Lower lobe of right lung (tissue), 2 donors: Measurements from ENCODE around the gene MAP2. TPM values are rescaled to one million over a fixed set of nuclear protein-coding genes. Genes with fewer than 3 reads are reported as not detected.

Source experiments
- ATAC-seq, 2 donors: fragments of 200-7000 bp; cut with Tn5 transposase; one replicate each; pipeline ENCODE4 v1.9.1; 2020 to 2022; ENCODE audit warnings: mild to moderate bottlenecking in 2 of 2, moderate library complexity in 2 of 2
- DNase-seq: peaks from one replicate; pipeline ENCODE4 v3.0.0-alpha.2; 2020
- H3K27ac ChIP-seq: fragments of 200-600 bp; one replicate; pipeline ENCODE4 v1.8.0; 2022
- H3K27me3 ChIP-seq: fragments of 200-600 bp; one replicate; pipeline ENCODE4 v1.8.0; 2022; ENCODE audit warnings: low read depth
- H3K36me3 ChIP-seq: fragments of 200-600 bp; one replicate; pipeline ENCODE4 v1.8.0; 2022; ENCODE audit warnings: mild to moderate bottlenecking
- H3K4me1 ChIP-seq: fragments of 200-600 bp; one replicate; pipeline ENCODE4 v1.8.0; 2022
- H3K4me3 ChIP-seq: fragments of 200-600 bp; one replicate; pipeline ENCODE4 v1.8.0; 2022; ENCODE audit warnings: mild to moderate bottlenecking
- H3K9me3 ChIP-seq: fragments of 200-600 bp; one replicate; pipeline ENCODE4 v1.8.0; 2022
- CTCF ChIP-seq: fragments of 200-600 bp; IDR thresholded peaks from one replicate; pipeline ENCODE4 v1.8.0; 2022; ENCODE audit warnings: antibody characterized with exemption, mild to moderate bottlenecking
- intact Hi-C: fragments of 100-400 bp; cut with DNase I; formaldehyde crosslinking; loops from one replicate; pipeline ENCODE4 v1.11.0; 2022
- total RNA-seq: library from RNA; stranded (reverse); fragmentation: NEBNext Ultra II Directional; extraction: Animal tissue kit (Norgen Biotek cat#: 25700); gene quantifications from one replicate; pipeline ENCODE4 v1.2.1, GENCODE V29; 2021
- donor health status: DM: no; HTN: yes; CAD: no; lungs with severe emphysema.

The MAP2 gene
- total RNA-seq, 1 donor from 2014 or later: 22.6 TPM

GRCh38 chr2:209525834-209526281 is 102.0 kb downstream of the MAP2 start:
- TF ChIP-seq CTCF: no peak
- peak overlapping the region; percentile 72 for H3K27ac ChIP-seq
- intact Hi-C loops: no loop called here
- no peaks in the 10 kb centered on the region for H3K36me3 ChIP-seq
- H3K9me3 ChIP-seq: no peaks in the 10 kb centered on the region
- ATAC-seq: peak; percentile 42 to 74
- no peak for DNase-seq
- H3K27me3 ChIP-seq: no peaks in the 10 kb centered on the region
- peaks cover 21% of the 10 kb centered on the region for H3K4me1 ChIP-seq
- H3K4me3 ChIP-seq: peak overlapping the region; percentile 31

GRCh38 chr2:209526561-209526960 is 102.7 kb downstream of the MAP2 start:
- no peaks in the 10 kb centered on the region for H3K27me3 ChIP-seq
- peak overlapping the region; percentile 31 for H3K4me3 ChIP-seq
- no peaks in the 10 kb centered on the region for H3K36me3 ChIP-seq
- H3K9me3 ChIP-seq: no peaks in the 10 kb centered on the region
- no peak for TF ChIP-seq CTCF
- peaks cover 21% of the 10 kb centered on the region for H3K4me1 ChIP-seq
- ATAC-seq (peak; percentile 56 to 75), DNase-seq (no peak)
- H3K27ac ChIP-seq: peak overlapping the region; percentile 72
- intact Hi-C loops: no loop called here

GRCh38 chr2:209529579-209529978 is 105.7 kb downstream of the MAP2 start:
- intact Hi-C loops: no loop called here
- no peak overlapping the region for H3K27ac ChIP-seq
- H3K4me3 ChIP-seq: no peak overlapping the region
- ATAC-seq (no peak), DNase-seq (no peak)
- no peak for TF ChIP-seq CTCF
- no peaks in the 10 kb centered on the region for H3K27me3 ChIP-seq
- H3K9me3 ChIP-seq: no peaks in the 10 kb centered on the region
- H3K36me3 ChIP-seq: no peaks in the 10 kb centered on the region
- peaks cover 21% of the 10 kb centered on the region for H3K4me1 ChIP-seq

GRCh38 chr2:209532321-209532720 is 108.5 kb downstream of the MAP2 start:
- DNase-seq: no peak
- intact Hi-C loops: no loop called here
- Histone ChIP-seq H3K27me3 (no peaks in the 10 kb centered on the region), H3K4me3 (no peak overlapping the region), H3K9me3 (no peaks in the 10 kb centered on the region), H3K4me1 (peaks cover 2% of the 10 kb centered on the region), H3K27ac (no peak overlapping the region), H3K36me3 (no peaks in the 10 kb centered on the region)
- no peak for TF ChIP-seq CTCF
- no peak for ATAC-seq

GRCh38 chr2:209533391-209533790 is 109.5 kb downstream of the MAP2 start:
- Histone ChIP-seq H3K27ac (no peak overlapping the region), H3K4me1 (no peaks in the 10 kb centered on the region), H3K4me3 (no peak overlapping the region), H3K36me3 (no peaks in the 10 kb centered on the region), H3K9me3 (no peaks in the 10 kb centered on the region), H3K27me3 (no peaks in the 10 kb centered on the region)
- ATAC-seq (no peak), DNase-seq (no peak)
- intact Hi-C loops: no loop called here
- no peak for TF ChIP-seq CTCF

- Histone ChIP-seq H3K36me3 (no peaks in the 10 kb centered on the region), H3K9me3 (no peaks in the 10 kb centered on the region), H3K27ac (no peak overlapping the region), H3K4me3 (no peak overlapping the region), H3K4me1 (no peaks in the 10 kb centered on the region), H3K27me3 (no peaks in the 10 kb centered on the region)
- ATAC-seq (no peak), DNase-seq (no peak)
- TF ChIP-seq CTCF: no peak
- intact Hi-C loops: no loop called here
Observed at GRCh38 chr2:209534228-209534627, 110.4 kb downstream of the MAP2 start.
